GM23338 (cell line): Measurements from ENCODE around the gene ZNF143. TPM values are rescaled to one million over a fixed set of nuclear protein-coding genes. Genes with fewer than 3 reads are reported as not detected.

Experiments used
- ATAC-seq: fragments of 200-7000 bp; cut with Tn5 transposase; 3 replicates; pipeline ENCODE4 v1.9.1; 2020
- DNase-seq: peaks from one replicate; pipeline ENCODE4 v3.0.0-alpha.2; 2015; ENCODE audit warnings: low spot score
- H2AFZ ChIP-seq: fragments of 200-600 bp; sonication (generic); 2 replicates; pipeline ENCODE4 v1.8.0; 2016; ENCODE audit warnings: antibody characterized with exemption, mild to moderate bottlenecking, moderate library complexity
- H3F3A ChIP-seq: fragments of 200-600 bp; sonication (generic); replicated peaks from 2 replicates; pipeline ENCODE4 v1.8.0; 2017; ENCODE audit warnings: antibody characterized with exemption, mixed run types, low read depth
- H3K27ac ChIP-seq: fragments of 200-600 bp; sonication (generic); 2 replicates; pipeline ENCODE4 v1.6.1; 2016; ENCODE audit warnings: low read depth
- H3K27me3 ChIP-seq: fragments of 200-600 bp; sonication (generic); 2 replicates; pipeline ENCODE4 v1.8.0; 2016; ENCODE audit warnings: mild to moderate bottlenecking, mixed run types, moderate library complexity; ENCODE audit not compliant: insufficient read depth
- H3K36me3 ChIP-seq: fragments of 200-600 bp; sonication (generic); 2 replicates; pipeline ENCODE4 v1.8.0; 2016; ENCODE audit warnings: mild to moderate bottlenecking; ENCODE audit not compliant: insufficient read depth
- H3K4me1 ChIP-seq: fragments of 200-600 bp; sonication (generic); 2 replicates; pipeline ENCODE4 v1.8.0; 2016; ENCODE audit warnings: mild to moderate bottlenecking, moderate library complexity; ENCODE audit not compliant: insufficient read depth
- H3K4me2 ChIP-seq: fragments of 200-600 bp; sonication (generic); 2 replicates; pipeline ENCODE4 v1.7.1; 2017; ENCODE audit warnings: mixed run types
- H3K4me3 ChIP-seq: fragments of 200-600 bp; sonication (generic); 2 replicates; pipeline ENCODE4 v1.6.1; 2016; ENCODE audit warnings: mixed run types
- H3K79me2 ChIP-seq: fragments of 200-600 bp; sonication (generic); replicated peaks from 2 replicates; pipeline ENCODE4 v1.8.0; 2017; ENCODE audit warnings: mild to moderate bottlenecking; ENCODE audit not compliant: insufficient read depth
- H3K9me2 ChIP-seq: fragments of 200-600 bp; sonication (generic); 2 replicates; pipeline ENCODE4 v1.8.0; 2017; ENCODE audit not compliant: insufficient read depth
- H4K20me1 ChIP-seq: fragments of 200-600 bp; sonication (generic); replicated peaks from 2 replicates; pipeline ENCODE4 v1.8.0; 2017; ENCODE audit warnings: mild to moderate bottlenecking; ENCODE audit not compliant: insufficient read depth
- H3K27ac Mint-ChIP-seq: 2 replicates; pipeline ENCODE4 v1.8.0; 2020; ENCODE audit warnings: inconsistent platforms, mild to moderate bottlenecking, moderate library complexity, mixed read lengths
- H3K27me3 Mint-ChIP-seq: 3 replicates; pipeline ENCODE4 v1.8.0; 2022; ENCODE audit warnings: low read depth, mild to moderate bottlenecking, moderate library complexity, mixed read lengths, inconsistent platforms; ENCODE audit not compliant: insufficient read depth, poor library complexity
- H3K36me3 Mint-ChIP-seq: 3 replicates; pipeline ENCODE4 v1.8.0; 2021; ENCODE audit warnings: low read depth, mild to moderate bottlenecking, inconsistent platforms, moderate library complexity, mixed read lengths
- H3K4me1 Mint-ChIP-seq: 3 replicates; pipeline ENCODE4 v1.8.0; 2020; ENCODE audit warnings: mild to moderate bottlenecking, inconsistent platforms, mixed read lengths
- H3K4me3 Mint-ChIP-seq: 3 replicates; pipeline ENCODE4 v1.8.0; 2021; ENCODE audit warnings: moderate library complexity, mild to moderate bottlenecking, inconsistent platforms, mixed read lengths
- H3K9me3 Mint-ChIP-seq: 3 replicates; pipeline ENCODE4 v1.8.0; 2020; ENCODE audit warnings: moderate library complexity, mild to moderate bottlenecking, inconsistent platforms, mixed read lengths
- EZH2 ChIP-seq: fragments of 200-600 bp; sonication (generic); IDR thresholded peaks from one replicate; pipeline ENCODE4 v1.8.0; 2017; ENCODE audit warnings: antibody characterized with exemption, mild to moderate bottlenecking, low read depth; ENCODE audit not compliant: unreplicated experiment
- POLR2AphosphoS5 ChIP-seq: IDR thresholded peaks from 2 replicates; pipeline ENCODE4 v1.6.1; 2016; ENCODE audit warnings: antibody characterized with exemption, low read depth
- polyA plus RNA-seq: library from polyadenylated mRNA; unstranded; fragments of >200 nt; fragmentation: Nextera tagmentation; extraction: Ambion mirVana; gene quantifications from 2 replicates; pipeline ENCODE4 v1.2.1, GENCODE V29; 2016
- total RNA-seq: library from RNA; depleted of rRNA; stranded (reverse); fragments of >200 nt; shearing (Covaris generic); gene quantifications from 2 replicates; pipeline ENCODE4 v1.2.3, GENCODE V29; 2014
- TF ChIP-seq, protein P1 (sequence below): IDR thresholded peaks from 2 replicates; pipeline ENCODE4 v1.6.1; 2016; ENCODE audit warnings: antibody characterized with exemption
- TF ChIP-seq, protein P2 (sequence below): fragments of 250-450 bp; sonication (Bioruptor Pico); IDR thresholded peaks from 2 replicates; pipeline ENCODE4 v1.5.0; 2020; ENCODE audit warnings: mild to moderate bottlenecking, moderate library complexity

The ZNF143 gene
- total and polyA plus RNA-seq, 2 experiments from 2014 or later, result 33.5 to 44.2 TPM

DNA sequence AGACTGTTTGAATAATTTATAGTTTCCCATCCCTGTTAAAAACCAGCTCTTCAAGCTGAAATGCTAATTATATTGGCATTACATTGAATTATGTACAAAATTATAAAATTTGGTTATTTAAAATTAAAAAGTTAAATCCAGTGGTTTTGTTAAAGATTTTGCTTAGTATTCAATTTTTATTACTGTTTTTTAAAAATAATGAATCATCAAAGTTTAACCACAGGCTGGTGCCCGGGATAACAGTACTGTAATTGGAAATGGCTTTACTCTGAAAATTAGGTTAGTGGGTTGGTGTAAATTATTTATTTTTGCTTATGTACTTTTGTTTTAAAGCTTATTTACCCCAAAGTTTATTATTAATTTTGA is 67.3 kb downstream of the ZNF143 start:
- Histone ChIP-seq H3K27me3 (no peaks in the 10 kb centered on the region), H3K79me2 (no peaks in the 10 kb centered on the region), H3K4me3 (no peak overlapping the region), H3K9me2 (no peaks in the 10 kb centered on the region), H3K36me3 (peaks cover 10% of the 10 kb centered on the region), H3K4me1 (peaks cover 13% of the 10 kb centered on the region), H3F3A (peaks cover 15% of the 10 kb centered on the region; the same call in 1 of the 2 replicates), H3K27ac (no peak overlapping the region), H3K4me2 (no peak overlapping the region), H2AFZ (no peak overlapping the region), H4K20me1 (no peaks in the 10 kb centered on the region)
- peaks cover 23% of the 10 kb centered on the region for H3K4me1 Mint-ChIP-seq
- no peak overlapping the region for H3K27ac Mint-ChIP-seq
- H3K4me3 Mint-ChIP-seq, result no peak overlapping the region
- TF ChIP-seq, protein P1, sequence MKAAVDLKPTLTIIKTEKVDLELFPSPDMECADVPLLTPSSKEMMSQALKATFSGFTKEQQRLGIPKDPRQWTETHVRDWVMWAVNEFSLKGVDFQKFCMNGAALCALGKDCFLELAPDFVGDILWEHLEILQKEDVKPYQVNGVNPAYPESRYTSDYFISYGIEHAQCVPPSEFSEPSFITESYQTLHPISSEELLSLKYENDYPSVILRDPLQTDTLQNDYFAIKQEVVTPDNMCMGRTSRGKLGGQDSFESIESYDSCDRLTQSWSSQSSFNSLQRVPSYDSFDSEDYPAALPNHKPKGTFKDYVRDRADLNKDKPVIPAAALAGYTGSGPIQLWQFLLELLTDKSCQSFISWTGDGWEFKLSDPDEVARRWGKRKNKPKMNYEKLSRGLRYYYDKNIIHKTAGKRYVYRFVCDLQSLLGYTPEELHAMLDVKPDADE, result no peak
- TF ChIP-seq, protein P2, sequence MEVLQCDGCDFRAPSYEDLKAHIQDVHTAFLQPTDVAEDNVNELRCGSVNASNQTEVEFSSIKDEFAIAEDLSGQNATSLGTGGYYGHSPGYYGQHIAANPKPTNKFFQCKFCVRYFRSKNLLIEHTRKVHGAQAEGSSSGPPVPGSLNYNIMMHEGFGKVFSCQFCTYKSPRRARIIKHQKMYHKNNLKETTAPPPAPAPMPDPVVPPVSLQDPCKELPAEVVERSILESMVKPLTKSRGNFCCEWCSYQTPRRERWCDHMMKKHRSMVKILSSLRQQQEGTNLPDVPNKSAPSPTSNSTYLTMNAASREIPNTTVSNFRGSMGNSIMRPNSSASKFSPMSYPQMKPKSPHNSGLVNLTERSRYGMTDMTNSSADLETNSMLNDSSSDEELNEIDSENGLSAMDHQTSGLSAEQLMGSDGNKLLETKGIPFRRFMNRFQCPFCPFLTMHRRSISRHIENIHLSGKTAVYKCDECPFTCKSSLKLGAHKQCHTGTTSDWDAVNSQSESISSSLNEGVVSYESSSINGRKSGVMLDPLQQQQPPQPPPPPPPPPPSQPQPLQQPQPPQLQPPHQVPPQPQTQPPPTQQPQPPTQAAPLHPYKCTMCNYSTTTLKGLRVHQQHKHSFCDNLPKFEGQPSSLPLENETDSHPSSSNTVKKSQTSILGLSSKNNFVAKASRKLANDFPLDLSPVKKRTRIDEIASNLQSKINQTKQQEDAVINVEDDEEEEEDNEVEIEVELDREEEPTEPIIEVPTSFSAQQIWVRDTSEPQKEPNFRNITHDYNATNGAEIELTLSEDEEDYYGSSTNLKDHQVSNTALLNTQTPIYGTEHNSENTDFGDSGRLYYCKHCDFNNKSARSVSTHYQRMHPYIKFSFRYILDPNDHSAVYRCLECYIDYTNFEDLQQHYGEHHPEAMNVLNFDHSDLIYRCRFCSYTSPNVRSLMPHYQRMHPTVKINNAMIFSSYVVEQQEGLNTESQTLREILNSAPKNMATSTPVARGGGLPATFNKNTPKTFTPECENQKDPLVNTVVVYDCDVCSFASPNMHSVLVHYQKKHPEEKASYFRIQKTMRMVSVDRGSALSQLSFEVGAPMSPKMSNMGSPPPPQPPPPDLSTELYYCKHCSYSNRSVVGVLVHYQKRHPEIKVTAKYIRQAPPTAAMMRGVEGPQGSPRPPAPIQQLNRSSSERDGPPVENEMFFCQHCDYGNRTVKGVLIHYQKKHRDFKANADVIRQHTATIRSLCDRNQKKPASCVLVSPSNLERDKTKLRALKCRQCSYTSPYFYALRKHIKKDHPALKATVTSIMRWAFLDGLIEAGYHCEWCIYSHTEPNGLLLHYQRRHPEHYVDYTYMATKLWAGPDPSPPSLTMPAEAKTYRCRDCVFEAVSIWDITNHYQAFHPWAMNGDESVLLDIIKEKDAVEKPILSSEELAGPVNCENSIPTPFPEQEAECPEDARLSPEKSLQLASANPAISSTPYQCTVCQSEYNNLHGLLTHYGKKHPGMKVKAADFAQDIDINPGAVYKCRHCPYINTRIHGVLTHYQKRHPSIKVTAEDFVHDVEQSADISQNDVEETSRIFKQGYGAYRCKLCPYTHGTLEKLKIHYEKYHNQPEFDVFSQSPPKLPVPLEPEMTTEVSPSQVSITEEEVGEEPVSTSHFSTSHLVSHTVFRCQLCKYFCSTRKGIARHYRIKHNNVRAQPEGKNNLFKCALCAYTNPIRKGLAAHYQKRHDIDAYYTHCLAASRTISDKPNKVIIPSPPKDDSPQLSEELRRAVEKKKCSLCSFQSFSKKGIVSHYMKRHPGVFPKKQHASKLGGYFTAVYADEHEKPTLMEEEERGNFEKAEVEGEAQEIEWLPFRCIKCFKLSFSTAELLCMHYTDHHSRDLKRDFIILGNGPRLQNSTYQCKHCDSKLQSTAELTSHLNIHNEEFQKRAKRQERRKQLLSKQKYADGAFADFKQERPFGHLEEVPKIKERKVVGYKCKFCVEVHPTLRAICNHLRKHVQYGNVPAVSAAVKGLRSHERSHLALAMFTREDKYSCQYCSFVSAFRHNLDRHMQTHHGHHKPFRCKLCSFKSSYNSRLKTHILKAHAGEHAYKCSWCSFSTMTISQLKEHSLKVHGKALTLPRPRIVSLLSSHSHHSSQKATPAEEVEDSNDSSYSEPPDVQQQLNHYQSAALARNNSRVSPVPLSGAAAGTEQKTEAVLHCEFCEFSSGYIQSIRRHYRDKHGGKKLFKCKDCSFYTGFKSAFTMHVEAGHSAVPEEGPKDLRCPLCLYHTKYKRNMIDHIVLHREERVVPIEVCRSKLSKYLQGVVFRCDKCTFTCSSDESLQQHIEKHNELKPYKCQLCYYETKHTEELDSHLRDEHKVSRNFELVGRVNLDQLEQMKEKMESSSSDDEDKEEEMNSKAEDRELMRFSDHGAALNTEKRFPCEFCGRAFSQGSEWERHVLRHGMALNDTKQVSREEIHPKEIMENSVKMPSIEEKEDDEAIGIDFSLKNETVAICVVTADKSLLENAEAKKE (CRISPR knock-in tag), result no peak
- TF ChIP-seq EZH2, result no peak
- no peak for TF ChIP-seq POLR2AphosphoS5
- no peak for DNase-seq
- H3K9me3 Mint-ChIP-seq, result no peaks in the 10 kb centered on the region
- H3K27me3 Mint-ChIP-seq, result peaks cover 3% of the 10 kb centered on the region
- no peak for ATAC-seq
- peaks cover 23% of the 10 kb centered on the region for H3K36me3 Mint-ChIP-seq
